ENCODE results near the gene C11orf91. TPM values are rescaled to one million over a fixed set of nuclear protein-coding genes. Genes with fewer than 3 reads are reported as not detected.

The C11orf91 gene
- total and polyA plus RNA-seq, 2 donors (not counting 3 experiments of a cell fraction or from before 2014, with no cell fraction given) = 0.94 to 2.1 TPM

DNA sequence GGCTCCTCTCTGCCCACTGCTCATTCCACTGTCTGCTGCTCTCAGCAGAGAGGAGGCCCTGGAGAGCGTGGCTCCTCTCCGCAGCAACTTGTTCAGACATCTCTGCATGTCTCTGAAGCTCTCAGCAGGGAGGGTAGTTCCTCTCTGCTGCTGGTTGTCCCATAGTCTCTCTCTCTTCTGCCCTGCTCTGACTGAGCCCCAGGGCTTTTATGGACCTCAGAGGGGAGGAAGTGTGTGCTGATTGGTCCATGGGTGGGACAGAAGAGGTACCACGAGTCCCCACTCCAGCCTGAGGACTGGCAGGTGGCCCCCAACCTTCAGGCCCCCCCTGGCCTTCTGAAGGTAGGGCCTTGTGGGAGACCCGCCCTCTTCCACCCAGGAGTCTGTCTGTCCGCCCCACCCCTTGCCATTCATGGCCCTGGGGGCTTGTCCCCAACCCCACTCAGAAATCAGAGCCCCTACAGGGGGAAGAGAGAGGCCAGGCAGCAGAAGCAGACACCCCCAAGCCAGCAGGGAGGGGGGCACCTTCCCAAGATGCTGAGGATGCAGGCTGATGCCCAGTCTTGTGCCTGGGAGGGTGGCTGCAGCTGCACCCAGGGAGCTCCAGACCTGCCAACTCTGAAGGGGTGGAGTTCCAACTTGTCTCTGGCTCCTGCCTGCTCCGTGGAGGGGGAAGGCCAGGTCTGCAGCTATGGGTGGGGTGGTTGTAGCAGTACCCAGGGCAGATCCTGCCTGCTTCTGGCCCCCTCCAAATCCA is 35.1 kb downstream of the C11orf91 start:
- DNase-seq (ENCODE audit: low read depth, low spot score) (no peak), FAIRE-seq (no peak)
- Histone ChIP-seq H3K9ac (replicated peaks; ENCODE audit: extremely low read depth, insufficient read depth, low read length) (no peak overlapping the region), H2AFZ (ENCODE audit: low read depth, low read length) (no peak overlapping the region), H4K20me1 (replicated peaks; ENCODE audit: control insufficient read depth, extremely low read depth, insufficient read depth, low read length) (no peaks in the 10 kb centered on the region), H3K36me3 (ENCODE audit: control insufficient read depth in 2 of 2, extremely low read depth in 1 of 2, insufficient read depth in 2 of 2, low read length in 2 of 2) (no peaks in the 10 kb centered on the region), H3K9me1 (replicated peaks; ENCODE audit: control insufficient read depth, extremely low read depth, insufficient read depth, low read length) (no peaks in the 10 kb centered on the region), H3K27ac (ENCODE audit: insufficient read depth, low read depth, low read length) (no peak overlapping the region), H3K27me3 (ENCODE audit: control insufficient read depth in 2 of 2, insufficient read depth in 2 of 2, low read length in 2 of 2) (no peaks in the 10 kb centered on the region), H3K79me2 (ENCODE audit: control insufficient read depth, insufficient read depth, low read length) (no peaks in the 10 kb centered on the region), H3K4me2 (ENCODE audit: insufficient read depth, low read length) (no peak overlapping the region), H3K4me1 (ENCODE audit: control insufficient read depth, extremely low read depth, insufficient read depth, low read length) (peaks cover 8% of the 10 kb centered on the region), H3K4me3 (replicated peaks in 1 of 3; ENCODE audit: insufficient read depth in 1 of 3, low read depth in 1 of 3, low read length in 3 of 3) (no peak overlapping the region), H3K9me3 (replicated peaks; ENCODE audit: control insufficient read depth, insufficient read depth, low read length) (no peaks in the 10 kb centered on the region)
- no TSS peak for BruUV-seq (replicated peaks)
- dilution Hi-C loops (cut with MboI; ENCODE audit: extremely low pct_ligation_motif_present, low sequenced_read_pairs) (no loop called here), intact Hi-C loops (cut with micrococcal nuclease) (no loop called here)
- ChIA-PET CTCF (no interaction called here), POLR2A (no interaction called here)
- TF ChIP-seq POLR2A (IDR thresholded peaks at IDR 0.05; ENCODE audit: low read depth, low read length) (no peak), MYC (IDR thresholded peaks at IDR 0.05; ENCODE audit: low read depth, low read length) (no peak), POLR2AphosphoS5 (IDR thresholded peaks at IDR 0.05; ENCODE audit: insufficient read depth, low read depth, low read length) (no peak), FOS (IDR thresholded peaks at IDR 0.05; ENCODE audit: borderline replicate concordance, insufficient read depth, low read length) (no peak), JUN (IDR thresholded peaks at IDR 0.05; ENCODE audit: borderline replicate concordance, insufficient read depth, insufficient read length, low read depth) (no peak), GATA2 (IDR thresholded peaks at IDR 0.05; ENCODE audit: insufficient read depth, insufficient read length, low read depth, low read length) (no peak)

DNA sequence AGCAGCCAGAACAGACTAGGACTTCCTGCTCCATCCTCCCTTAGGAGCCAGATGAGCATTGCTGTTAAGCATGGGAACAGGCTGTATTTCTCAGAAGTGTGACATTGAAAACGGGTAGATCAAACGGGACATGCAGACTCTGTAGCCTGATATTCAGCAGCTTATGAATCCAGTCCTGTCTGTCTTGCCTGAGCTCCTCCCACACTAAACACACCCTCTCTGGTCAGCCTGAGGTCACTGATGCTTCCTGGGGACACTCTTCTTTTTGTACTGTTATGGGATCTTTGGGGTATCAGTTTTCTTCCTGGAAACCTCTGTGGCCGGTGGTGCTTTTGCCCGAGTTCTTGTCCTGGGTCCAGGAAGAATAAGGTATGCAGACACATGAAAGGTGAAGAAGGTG is 35.8 kb downstream of the C11orf91 start:
- H3K4me1 ChIP-seq (ENCODE audit: control insufficient read depth, extremely low read depth, insufficient read depth, low read length) = peaks cover 1% of the 10 kb centered on the region
- no peaks in the 10 kb centered on the region for H3K79me2 ChIP-seq (ENCODE audit: control insufficient read depth, insufficient read depth, low read length)
- no TSS peak for BruUV-seq (replicated peaks)
- H3K9ac ChIP-seq (replicated peaks; ENCODE audit: extremely low read depth, insufficient read depth, low read length) = no peak overlapping the region
- POLR2A ChIA-PET = no interaction called here
- FAIRE-seq = no peak
- no peak overlapping the region for H2AFZ ChIP-seq (ENCODE audit: low read depth, low read length)
- H3K27ac ChIP-seq (ENCODE audit: insufficient read depth, low read depth, low read length) = no peak overlapping the region
- DNase-seq (ENCODE audit: low read depth, low spot score) = no peak
- H3K27me3 ChIP-seq (ENCODE audit: control insufficient read depth in 2 of 2, insufficient read depth in 2 of 2, low read length in 2 of 2) = no peaks in the 10 kb centered on the region
- H4K20me1 ChIP-seq (replicated peaks; ENCODE audit: control insufficient read depth, extremely low read depth, insufficient read depth, low read length) = no peaks in the 10 kb centered on the region
- intact Hi-C loops (cut with micrococcal nuclease) = no loop called here
- no peak overlapping the region for H3K4me2 ChIP-seq (ENCODE audit: insufficient read depth, low read length)
- no peaks in the 10 kb centered on the region for H3K36me3 ChIP-seq (ENCODE audit: control insufficient read depth in 2 of 2, extremely low read depth in 1 of 2, insufficient read depth in 2 of 2, low read length in 2 of 2)
- no peaks in the 10 kb centered on the region for H3K9me1 ChIP-seq (replicated peaks; ENCODE audit: control insufficient read depth, extremely low read depth, insufficient read depth, low read length)
- CTCF ChIA-PET = interaction anchor here (1.0 kb wide), 1 partner anchor 16 kb away, joined by 3 read pairs; no protein-coding TSS in a partner anchor
- dilution Hi-C loops (cut with MboI; ENCODE audit: extremely low pct_ligation_motif_present, low sequenced_read_pairs) = no loop called here
- TF ChIP-seq MYC (IDR thresholded peaks at IDR 0.05; ENCODE audit: low read depth, low read length) = no peak
- no peak for TF ChIP-seq JUN (IDR thresholded peaks at IDR 0.05; ENCODE audit: borderline replicate concordance, insufficient read depth, insufficient read length, low read depth)
- TF ChIP-seq POLR2A (IDR thresholded peaks at IDR 0.05; ENCODE audit: low read depth, low read length) = no peak
- no peak for TF ChIP-seq GATA2 (IDR thresholded peaks at IDR 0.05; ENCODE audit: insufficient read depth, insufficient read length, low read depth, low read length)
- no peak for TF ChIP-seq MAX (IDR thresholded peaks at IDR 0.05; ENCODE audit: insufficient read depth, insufficient read length)
- no peak for TF ChIP-seq EZH2 (IDR thresholded peaks at IDR 0.05; ENCODE audit: borderline replicate concordance, low read depth, low read length, severe bottlenecking)
- no peak for TF ChIP-seq POLR2AphosphoS5 (IDR thresholded peaks at IDR 0.05; ENCODE audit: insufficient read depth, low read depth, low read length)
- no peak for TF ChIP-seq FOS (IDR thresholded peaks at IDR 0.05; ENCODE audit: borderline replicate concordance, insufficient read depth, low read length)
- no peak for TF ChIP-seq CTCF (IDR thresholded peaks at IDR 0.05; ENCODE audit: extremely low read depth in 1 of 2, insufficient read depth in 1 of 2, low read depth in 1 of 2, low read length in 2 of 2)
- no peaks in the 10 kb centered on the region for H3K9me3 ChIP-seq (replicated peaks; ENCODE audit: control insufficient read depth, insufficient read depth, low read length)
- H3K4me3 ChIP-seq (replicated peaks in 1 of 3; ENCODE audit: insufficient read depth in 1 of 3, low read depth in 1 of 3, low read length in 3 of 3) = no peak overlapping the region

Measured in endothelial cell of umbilical vein (primary cell).